GM21737 (cell line): Measurements from ENCODE around the gene TAS2R30.

Experiments used
- ATAC-seq: cut with Tn5 transposase; IDR thresholded peaks from one replicate; pipeline ENCODE4 v1.9.1; 2021; ENCODE audit warnings: mild to moderate bottlenecking, moderate library complexity; ENCODE audit not compliant: unreplicated experiment

The TAS2R30 gene

GRCh38 chr12:11134305-11134704 is at the start of gene TAS2R30:
Gene TAS2R30, minus strand, starts transcription at chr12:11134644. Its CDS starts 400 bp downstream, at chr12:11134244.
- no peak for ATAC-seq

- no peak for ATAC-seq
Observed at GRCh38 chr12:11183011-11183410, 48.6 kb upstream of the TAS2R30 start.

GRCh38 chr12:11182529-11182928 is 48.1 kb upstream of the TAS2R30 start:
- no peak for ATAC-seq

DNA sequence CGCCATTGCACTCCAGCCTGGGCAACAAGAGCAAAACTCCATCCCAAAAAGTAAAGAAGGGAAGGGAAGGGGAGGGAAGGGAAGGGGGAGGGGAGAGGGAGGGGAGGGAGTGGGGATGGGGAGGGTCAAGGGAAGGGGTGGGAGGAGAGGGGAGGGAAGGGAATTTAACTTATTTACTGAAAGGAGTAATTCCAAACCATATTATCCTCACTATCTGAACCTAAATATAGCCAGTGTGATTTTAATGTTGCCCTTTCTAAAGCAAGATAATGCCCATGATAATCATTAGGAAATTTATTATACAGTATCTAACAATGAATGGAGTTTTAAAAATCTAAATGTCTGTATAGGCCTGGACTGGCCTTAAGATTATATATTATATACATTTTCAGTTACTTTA is 43.8 kb upstream of the TAS2R30 start:
- no peak for ATAC-seq

DNA sequence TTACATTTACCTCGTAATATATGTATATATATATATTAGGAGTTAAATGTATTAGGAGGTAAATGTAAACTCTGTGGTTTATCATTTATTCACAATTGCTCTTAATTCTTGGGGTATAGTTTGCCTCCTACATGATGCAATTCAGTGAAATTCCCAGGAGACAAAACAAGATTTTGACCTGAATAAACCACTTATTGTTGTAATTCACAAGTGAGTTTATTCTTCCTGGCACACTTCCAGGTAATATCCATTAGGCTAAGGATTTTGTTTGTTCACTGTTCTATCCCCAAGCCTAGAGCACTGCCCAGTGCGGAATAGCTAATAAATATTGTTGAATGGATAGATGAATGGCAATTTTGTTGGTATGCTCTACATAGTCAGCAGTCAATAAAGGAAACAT is 39.6 kb upstream of the TAS2R30 start:
- ATAC-seq: no peak

DNA sequence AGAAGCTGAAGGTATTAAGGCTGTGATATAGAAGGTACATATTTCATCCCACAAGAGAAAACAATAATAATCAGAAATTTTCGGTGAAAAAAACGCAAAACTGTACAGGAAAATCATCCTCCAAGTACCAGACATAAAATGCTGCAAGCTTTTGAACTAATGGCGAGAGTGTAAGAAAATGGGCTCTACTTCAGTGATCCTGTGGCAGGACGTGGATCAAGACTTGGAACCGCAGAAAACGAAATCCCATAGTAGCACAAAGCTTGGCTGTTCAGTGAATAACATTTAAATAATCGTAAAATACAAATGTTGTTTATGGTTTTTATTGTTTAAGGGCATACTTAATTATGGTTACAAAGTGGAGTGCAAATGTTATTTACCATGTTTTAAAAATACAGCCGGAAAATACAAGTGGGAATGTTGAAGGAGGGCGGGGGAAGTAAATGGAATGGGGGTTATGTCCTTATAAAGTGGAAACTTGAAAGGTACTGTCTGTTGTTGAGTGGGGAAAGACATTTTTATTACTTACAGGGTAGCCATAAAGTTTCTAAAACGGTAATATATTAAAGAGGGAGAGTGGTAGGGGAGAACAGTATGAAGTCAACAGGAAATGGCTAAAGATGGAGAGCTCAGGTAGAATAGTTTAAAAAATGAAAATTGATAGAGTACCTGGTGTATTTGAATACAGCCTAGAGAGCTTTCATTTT is 37.7 kb upstream of the TAS2R30 start:
- no peak for ATAC-seq

GRCh38 chr12:11171145-11171968 is 36.9 kb upstream of the TAS2R30 start, which contains the start of gene SMIM10L1:
Gene SMIM10L1, plus strand, starts transcription at chr12:11171194. Its CDS starts 163 bp downstream, at chr12:11171357.
- peak; percentile 95 for ATAC-seq

GRCh38 chr12:11170810-11171144 is 36.3 kb upstream of the TAS2R30 start:
- no peak for ATAC-seq

DNA sequence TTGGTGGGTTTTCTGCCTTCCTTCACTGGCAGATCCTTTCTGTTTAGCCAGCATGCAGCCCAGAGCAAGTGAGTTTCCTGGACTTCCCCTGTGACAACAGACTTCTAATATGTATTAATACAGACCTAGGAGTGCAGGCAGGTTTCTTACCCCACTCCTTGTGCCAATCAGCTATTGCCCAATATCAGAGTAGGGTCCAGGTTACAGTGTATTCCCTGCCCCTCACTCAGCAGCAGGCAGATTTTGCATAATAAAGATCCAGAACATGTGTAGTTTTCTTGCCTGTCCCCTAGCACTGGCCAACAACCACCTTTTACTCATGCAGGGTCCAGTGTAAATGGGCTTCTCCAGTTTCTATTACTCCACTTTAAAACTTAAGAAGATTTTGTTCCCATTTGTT is 31.9 kb upstream of the TAS2R30 start:
- ATAC-seq: no peak

GRCh38 chr12:11164384-11164783 is 29.9 kb upstream of the TAS2R30 start:
- no peak for ATAC-seq

- no peak for ATAC-seq
Observed at GRCh38 chr12:11162502-11162901, 28.1 kb upstream of the TAS2R30 start.

DNA sequence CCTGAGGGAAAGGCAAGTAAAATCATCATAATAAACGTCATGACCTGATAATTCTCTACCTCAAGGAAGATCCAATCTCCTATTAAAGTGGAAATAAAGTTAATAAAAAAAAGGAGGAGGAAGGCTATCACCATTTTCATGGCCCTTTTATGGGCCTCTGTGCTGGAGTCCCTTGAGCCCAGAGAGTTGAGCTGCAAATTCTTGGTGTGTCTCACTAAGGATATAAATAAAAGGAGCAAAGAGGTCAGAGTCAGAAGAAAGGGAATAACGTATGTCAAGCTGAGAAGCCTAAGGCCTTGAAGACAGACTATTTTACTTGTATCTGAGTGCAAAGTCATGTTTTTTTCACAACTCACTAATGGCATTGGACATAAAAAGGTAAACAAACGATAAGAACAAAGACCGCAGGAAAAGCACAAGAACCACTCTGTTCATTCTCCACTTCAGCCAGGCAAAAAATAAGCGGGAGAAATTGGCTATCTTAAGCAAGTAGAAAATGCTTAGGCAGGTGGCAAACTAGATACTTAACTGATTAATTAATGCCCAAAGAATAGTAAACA is 24.5 kb upstream of the TAS2R30 start:
- ATAC-seq: no peak

DNA sequence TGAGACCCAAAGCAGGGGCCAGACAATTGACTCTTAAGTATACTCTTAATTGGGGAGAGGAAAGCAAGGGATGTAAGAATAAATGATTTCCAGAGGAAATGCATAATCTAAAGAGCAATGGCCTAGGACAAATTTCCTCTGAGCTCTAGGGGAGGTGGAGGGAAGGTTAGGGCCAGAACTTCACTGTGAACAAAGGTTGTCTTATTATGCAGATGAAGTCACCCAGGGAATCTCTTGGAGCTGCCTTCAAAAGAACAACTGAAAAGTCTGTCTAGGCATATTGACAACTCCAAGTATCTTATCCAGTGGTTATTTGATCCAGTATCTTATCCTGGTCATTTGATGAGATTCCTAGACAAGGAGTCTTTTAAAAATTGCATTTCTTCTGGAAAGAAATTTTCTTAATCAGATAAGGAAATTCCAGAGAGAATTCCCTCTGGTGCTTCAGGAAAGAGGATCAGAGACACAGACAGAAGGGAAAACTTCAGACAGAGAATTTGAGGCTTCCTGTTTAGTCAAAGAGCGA is 20.0 kb upstream of the TAS2R30 start:
- ATAC-seq: no peak

DNA sequence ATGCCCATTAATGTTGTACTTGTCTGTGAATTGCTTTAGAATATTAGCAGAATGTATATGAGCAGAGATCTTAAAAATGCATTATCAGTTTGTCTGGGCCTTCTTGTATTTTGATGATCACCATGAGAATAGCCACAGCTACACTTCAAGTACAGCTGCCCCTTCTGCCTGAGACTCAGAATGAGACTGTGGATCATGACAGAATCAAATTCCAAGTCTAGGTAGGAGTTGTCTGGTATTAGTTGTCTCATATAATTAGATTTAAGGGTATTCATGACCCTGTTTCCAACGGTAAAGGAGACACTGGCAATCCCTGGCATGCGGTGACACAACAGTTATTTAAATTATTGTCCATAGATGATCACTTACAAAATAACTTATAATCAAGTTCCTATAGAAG is 18.3 kb upstream of the TAS2R30 start:
- no peak for ATAC-seq

- ATAC-seq: no peak
Observed at GRCh38 chr12:11150832-11151231, 16.4 kb upstream of the TAS2R30 start.

- no peak for ATAC-seq
Observed at GRCh38 chr12:11147420-11147819, 13.0 kb upstream of the TAS2R30 start.

- ATAC-seq: no peak
Observed at GRCh38 chr12:11144297-11144696, 9.9 kb upstream of the TAS2R30 start.

DNA sequence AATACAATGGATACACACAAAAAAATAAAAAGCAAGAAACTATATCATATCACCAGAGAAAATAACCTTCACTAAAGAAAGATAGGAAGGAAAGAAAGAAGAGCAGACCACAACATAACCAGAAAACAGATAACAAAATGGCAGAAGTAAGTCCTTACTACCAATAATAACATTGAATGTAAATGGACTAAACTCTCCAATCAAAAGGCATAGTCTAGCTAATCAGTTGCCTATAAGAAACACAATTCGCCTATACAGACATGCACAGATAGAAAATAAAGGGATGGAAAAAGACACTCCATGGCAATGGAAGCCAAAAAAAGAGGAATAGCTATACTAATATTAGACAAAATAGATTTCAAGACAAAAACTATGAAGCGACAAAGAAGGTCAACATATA is 8.9 kb upstream of the TAS2R30 start:
- no peak for ATAC-seq

- ATAC-seq: no peak
Observed at GRCh38 chr12:11136075-11136474, 1.6 kb upstream of the TAS2R30 start.

- no peak for ATAC-seq
Observed at GRCh38 chr12:11133816-11134215, 628 bp downstream of the TAS2R30 start.

- no peak for ATAC-seq
Observed at GRCh38 chr12:11133162-11133561, 1.3 kb downstream of the TAS2R30 start.

DNA sequence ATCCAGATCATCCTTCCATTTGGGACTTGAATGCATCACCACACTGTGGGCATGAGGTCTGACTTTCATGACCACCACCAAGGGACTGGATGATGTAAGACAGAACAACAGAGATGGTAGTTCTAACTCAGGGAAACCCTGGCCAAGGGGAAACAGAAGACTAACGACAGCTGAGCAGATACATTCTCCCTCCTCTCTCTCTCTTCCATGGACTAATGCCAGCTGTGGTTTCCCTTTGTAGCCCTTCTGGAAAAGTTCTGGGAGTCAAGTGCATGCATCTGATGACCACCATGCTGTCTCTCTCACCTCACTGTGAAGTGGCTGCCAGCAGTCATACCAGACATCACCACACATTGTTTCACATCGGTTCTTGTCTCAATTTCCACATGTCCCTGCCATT is 3.4 kb downstream of the TAS2R30 start:
- no peak for ATAC-seq
